Skeletal muscle satellite cell (primary cell): ENCODE results near the gene CCDC171. TPM values are rescaled to one million over a fixed set of nuclear protein-coding genes. Genes with fewer than 3 reads are reported as not detected.

Experiments
- H3K27me3 ChIP-seq: 2 replicates; pipeline ENCODE4 v1.7.0; 2013; ENCODE audit warnings: low read length; ENCODE audit not compliant: control insufficient read depth, insufficient read depth
- H3K36me3 ChIP-seq: 2 replicates; pipeline ENCODE4 v1.7.0; 2013; ENCODE audit warnings: mild to moderate bottlenecking, control low read depth, low read length; ENCODE audit not compliant: insufficient read depth
- H3K4me1 ChIP-seq: 2 replicates; pipeline ENCODE4 v1.7.0; 2013; ENCODE audit warnings: low read length; ENCODE audit not compliant: control insufficient read depth, insufficient read depth
- H3K4me2 ChIP-seq: 2 replicates; pipeline ENCODE4 v1.7.0; 2013; ENCODE audit warnings: mild to moderate bottlenecking, low read length
- H3K4me3 ChIP-seq: 2 replicates; pipeline ENCODE4 v1.7.0; 2013; ENCODE audit warnings: low read length
- H3K9ac ChIP-seq: 2 replicates; pipeline ENCODE4 v1.7.0; 2013; ENCODE audit warnings: mild to moderate bottlenecking, low read depth, low read length, moderate library complexity
- H3K9me3 ChIP-seq: replicated peaks from 2 replicates; pipeline ENCODE4 v1.7.0; 2013; ENCODE audit warnings: mild to moderate bottlenecking, control low read depth, low read length
- total RNA-seq: library from RNA; depleted of rRNA; stranded (reverse); fragments of >200 nt; gene quantifications from 2 replicates; pipeline ENCODE4 v1.2.3, GENCODE V29; 2012; rRNA removed

Gene CCDC171
- total RNA-seq, result 1.7 and 2.3 TPM in 2 replicates

- Histone ChIP-seq H3K9ac (peak within 1 kb of the TSS; percentile 84), H3K4me2 (peak within 1 kb of the TSS; percentile 98), H3K4me3 (peak within 1 kb of the TSS; percentile 88), H3K4me1 (peaks cover 7% of the 10 kb centered on the region), H3K27me3 (no peaks in the 10 kb centered on the region), H3K36me3 (no peaks in the 10 kb centered on the region), H3K9me3 (no peaks in the 10 kb centered on the region)
Observed at GRCh38 chr9:15552636-15553527, at the start of gene CCDC171. TSS of gene CCDC171 (plus strand) at chr9:15553043. CDS start at chr9:15564089, 11,046 bp downstream.

- Histone ChIP-seq H3K4me1 (peaks cover 7% of the 10 kb centered on the region), H3K36me3 (peaks cover 19% of the 10 kb centered on the region), H3K9me3 (no peaks in the 10 kb centered on the region), H3K4me3 (no peak overlapping the region), H3K9ac (no peak overlapping the region), H3K4me2 (no peak overlapping the region), H3K27me3 (no peaks in the 10 kb centered on the region)
Observed at GRCh38 chr9:15505921-15506320, 46.9 kb upstream of the CCDC171 start.

- H3K4me1 ChIP-seq, result peaks cover 10% of the 10 kb centered on the region
- H3K27me3 ChIP-seq, result no peaks in the 10 kb centered on the region
- peak overlapping the region; percentile 93 for H3K4me3 ChIP-seq
- H3K9me3 ChIP-seq, result no peaks in the 10 kb centered on the region
- peak overlapping the region; percentile 89 for H3K9ac ChIP-seq
- H3K36me3 ChIP-seq, result peaks cover 16% of the 10 kb centered on the region
- H3K4me2 ChIP-seq, result peak overlapping the region; percentile 90
Observed at GRCh38 chr9:15509931-15510788, 42.7 kb upstream of the CCDC171 start.

GRCh38 chr9:15510789-15511575 is 41.9 kb upstream of the CCDC171 start, which contains the start of gene PSIP1:
TSS of gene PSIP1 (minus strand) at chr9:15510970. CDS start at chr9:15510188, 782 bp downstream.
- peaks cover 10% of the 10 kb centered on the region for H3K4me1 ChIP-seq
- H3K4me2 ChIP-seq, result peak within 1 kb of the TSS; percentile 90
- peaks cover 9% of the 10 kb centered on the region for H3K36me3 ChIP-seq
- H3K27me3 ChIP-seq, result no peaks in the 10 kb centered on the region
- H3K4me3 ChIP-seq, result peak within 1 kb of the TSS; percentile 93
- no peaks in the 10 kb centered on the region for H3K9me3 ChIP-seq
- peak within 1 kb of the TSS; percentile 89 for H3K9ac ChIP-seq

GRCh38 chr9:15512204-15512603 is 40.6 kb upstream of the CCDC171 start:
- Histone ChIP-seq H3K4me3 (no peak overlapping the region), H3K9ac (no peak overlapping the region), H3K27me3 (no peaks in the 10 kb centered on the region), H3K4me1 (peaks cover 10% of the 10 kb centered on the region), H3K9me3 (no peaks in the 10 kb centered on the region), H3K4me2 (no peak overlapping the region), H3K36me3 (no peaks in the 10 kb centered on the region)

- H3K36me3 ChIP-seq, result no peaks in the 10 kb centered on the region
- H3K4me1 ChIP-seq, result peaks cover 10% of the 10 kb centered on the region
- no peak overlapping the region for H3K9ac ChIP-seq
- H3K9me3 ChIP-seq, result no peaks in the 10 kb centered on the region
- no peak overlapping the region for H3K4me3 ChIP-seq
- H3K4me2 ChIP-seq, result no peak overlapping the region
- no peaks in the 10 kb centered on the region for H3K27me3 ChIP-seq
Observed at GRCh38 chr9:15512889-15513288, 40.0 kb upstream of the CCDC171 start.

- Histone ChIP-seq H3K4me2 (no peak overlapping the region), H3K4me3 (no peak overlapping the region), H3K9me3 (no peaks in the 10 kb centered on the region), H3K36me3 (no peaks in the 10 kb centered on the region), H3K27me3 (no peaks in the 10 kb centered on the region), H3K9ac (no peak overlapping the region), H3K4me1 (peaks cover 10% of the 10 kb centered on the region)
Observed at GRCh38 chr9:15513335-15513734, 39.5 kb upstream of the CCDC171 start.

GRCh38 chr9:15519831-15520230 is 33.0 kb upstream of the CCDC171 start:
- no peaks in the 10 kb centered on the region for H3K27me3 ChIP-seq
- no peak overlapping the region for H3K4me2 ChIP-seq
- H3K4me3 ChIP-seq, result no peak overlapping the region
- H3K4me1 ChIP-seq, result no peaks in the 10 kb centered on the region
- H3K36me3 ChIP-seq, result no peaks in the 10 kb centered on the region
- no peaks in the 10 kb centered on the region for H3K9me3 ChIP-seq
- H3K9ac ChIP-seq, result no peak overlapping the region

GRCh38 chr9:15521254-15521653 is 31.6 kb upstream of the CCDC171 start:
- Histone ChIP-seq H3K9ac (no peak overlapping the region), H3K4me2 (no peak overlapping the region), H3K9me3 (no peaks in the 10 kb centered on the region), H3K36me3 (no peaks in the 10 kb centered on the region), H3K27me3 (no peaks in the 10 kb centered on the region), H3K4me3 (no peak overlapping the region), H3K4me1 (no peaks in the 10 kb centered on the region)

GRCh38 chr9:15522130-15522755 is 30.6 kb upstream of the CCDC171 start:
- H3K4me1 ChIP-seq, result no peaks in the 10 kb centered on the region
- H3K4me2 ChIP-seq, result no peak overlapping the region
- no peak overlapping the region for H3K4me3 ChIP-seq
- no peaks in the 10 kb centered on the region for H3K27me3 ChIP-seq
- H3K9ac ChIP-seq, result no peak overlapping the region
- H3K9me3 ChIP-seq, result no peaks in the 10 kb centered on the region
- no peaks in the 10 kb centered on the region for H3K36me3 ChIP-seq
